Activated CD4-positive, alpha-beta memory T cell treated with anti-CD3 and anti-CD28 coated beads for 36 hours (primary cell): ENCODE data around the gene TLCD1. TPM values are rescaled to one million over a fixed set of nuclear protein-coding genes. Genes with fewer than 3 reads are reported as not detected.

Experiments
- CTCF ChIA-PET: fragments of 350-600 bp; sonication (Branson Sonifier 250); formaldehyde crosslinking; loops from one replicate; lab custom pipeline; 2021; ENCODE audit warnings: antibody characterized with exemption, inconsistent platforms; lab: Charles Lee
- POLR2A ChIA-PET: fragments of 350-600 bp; sonication (Branson Sonifier 250); formaldehyde crosslinking; loops from one replicate; lab custom pipeline; 2021; ENCODE audit warnings: antibody characterized with exemption; lab: Charles Lee
- DNase-seq: peaks from one replicate; pipeline ENCODE4 v3.0.0-alpha.2; 2020
- H3K27ac Mint-ChIP-seq: one replicate; pipeline ENCODE4 v1.8.0; 2021; ENCODE audit warnings: mixed read lengths
- H3K27me3 Mint-ChIP-seq: one replicate; pipeline ENCODE4 v1.8.0; 2021; ENCODE audit warnings: mixed read lengths
- H3K36me3 Mint-ChIP-seq: one replicate; pipeline ENCODE4 v1.8.0; 2021; ENCODE audit warnings: mixed read lengths
- H3K4me1 Mint-ChIP-seq: one replicate; pipeline ENCODE4 v1.8.0; 2021; ENCODE audit warnings: low read depth, mixed read lengths
- H3K4me3 Mint-ChIP-seq: one replicate; pipeline ENCODE4 v1.8.0; 2021; ENCODE audit warnings: mild to moderate bottlenecking, mixed read lengths
- H3K9me3 Mint-ChIP-seq: one replicate; pipeline ENCODE4 v1.8.0; 2021; ENCODE audit warnings: mixed read lengths
- intact Hi-C: fragments of 100-400 bp; cut with micrococcal nuclease; formaldehyde crosslinking; loops from one replicate; pipeline ENCODE4 v1.15.1; 2023
- total RNA-seq, 2 experiments: library from RNA; stranded (reverse); gene quantifications; one replicate each; pipeline ENCODE4 v1.2.3, GENCODE V29; 2021

Gene TLCD1
- total RNA-seq, 2 experiments from 2014 or later: 9.1 to 9.5 TPM

- ChIA-PET CTCF (interaction anchor here (1.0 kb wide), 1 partner anchor 41 kb away, joined by 4 read pairs; no protein-coding TSS in a partner anchor), POLR2A (no interaction called here)
- no peak for DNase-seq
- H3K27me3 Mint-ChIP-seq: no peaks in the 10 kb centered on the region
- H3K36me3 Mint-ChIP-seq: peaks cover 8% of the 10 kb centered on the region
- no peak overlapping the region for H3K27ac Mint-ChIP-seq
- intact Hi-C loops: no loop called here
- H3K4me1 Mint-ChIP-seq: peaks cover 17% of the 10 kb centered on the region
- no peak overlapping the region for H3K4me3 Mint-ChIP-seq
- H3K9me3 Mint-ChIP-seq: no peaks in the 10 kb centered on the region
Observed at GRCh38 chr17:28707339-28707720, 18.7 kb downstream of the TLCD1 start.

DNA sequence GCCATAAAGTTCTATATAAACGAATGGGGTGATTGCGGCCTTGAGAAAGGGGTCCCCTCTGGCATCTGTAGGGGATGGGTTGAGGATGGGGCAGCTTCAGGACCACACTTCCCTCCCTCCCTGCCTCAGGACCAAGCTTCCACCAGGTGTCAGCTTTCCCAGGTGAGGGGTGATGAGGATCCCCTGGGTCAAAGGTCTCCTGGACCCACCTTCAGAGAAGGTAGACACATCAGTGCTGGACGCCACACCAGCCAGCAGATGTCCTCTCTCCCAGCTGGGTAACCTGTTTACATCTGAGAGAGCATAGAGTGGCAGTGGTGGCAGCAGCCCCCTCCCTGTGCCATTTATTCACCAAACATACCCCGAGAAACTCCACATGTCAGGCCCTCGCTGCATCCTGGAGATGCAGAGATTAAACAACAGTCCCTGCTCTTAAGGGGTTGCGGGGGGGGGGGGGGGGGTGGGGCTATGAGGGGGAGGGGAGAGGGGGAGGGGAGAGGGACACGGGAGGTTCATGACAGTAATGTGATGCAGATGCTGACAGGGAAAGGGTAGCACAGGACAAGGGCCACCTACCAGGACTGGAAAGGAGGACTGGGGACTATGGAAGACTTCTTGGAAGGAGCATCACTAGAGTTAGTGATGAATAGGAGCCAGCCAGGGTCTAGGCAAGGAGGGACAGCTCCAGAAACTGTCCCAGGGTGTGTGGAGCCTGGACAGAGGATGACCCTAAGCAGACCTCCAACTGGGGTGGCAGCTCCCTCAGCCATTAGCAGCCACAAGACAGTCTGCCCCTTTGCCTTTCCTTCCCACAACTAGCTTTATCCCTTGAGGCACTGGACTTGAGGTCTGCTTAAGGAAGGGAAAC is 19.3 kb downstream of the TLCD1 start:
- Mint-ChIP-seq H3K27me3 (no peaks in the 10 kb centered on the region), H3K36me3 (peaks cover 12% of the 10 kb centered on the region), H3K4me3 (no peak overlapping the region), H3K9me3 (no peaks in the 10 kb centered on the region), H3K4me1 (peaks cover 11% of the 10 kb centered on the region), H3K27ac (no peak overlapping the region)
- CTCF ChIA-PET: interaction anchor here (1.0 to 1.6 kb wide), 2 partner anchors 41 to 60 kb away, joined by 3 to 4 read pairs; no protein-coding TSS in a partner anchor
- intact Hi-C loops: no loop called here
- POLR2A ChIA-PET: no interaction called here
- DNase-seq: no peak

DNA sequence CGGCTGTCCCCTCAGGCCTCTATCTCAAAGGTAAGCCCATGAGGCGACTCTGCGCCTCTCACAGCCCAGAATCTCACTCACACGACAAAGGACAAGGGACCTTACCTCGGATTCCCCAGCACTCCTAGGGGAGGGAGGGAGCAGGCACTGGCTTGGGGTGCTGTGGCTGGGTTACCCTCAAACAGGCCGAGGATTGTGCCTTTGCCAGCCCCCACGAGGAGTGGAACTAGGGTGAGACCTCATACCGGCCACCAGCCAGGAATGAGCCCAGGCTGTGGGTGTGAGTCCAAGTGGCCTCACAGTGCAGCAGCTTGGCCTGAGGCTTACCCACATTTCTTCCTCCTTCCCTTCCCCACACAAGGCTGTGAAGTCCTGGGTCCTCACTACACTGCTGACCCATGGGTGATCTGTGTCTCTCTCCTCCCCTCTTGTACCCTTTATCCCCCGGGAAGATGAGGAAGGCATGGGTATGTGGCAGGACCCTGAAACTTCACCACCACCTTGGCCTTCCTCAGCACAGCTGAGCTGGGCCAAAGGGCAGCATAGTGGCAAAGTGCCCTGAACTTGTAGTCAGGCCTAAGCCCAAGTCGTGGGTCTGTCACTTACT is 20.2 kb downstream of the TLCD1 start:
- POLR2A ChIA-PET: no interaction called here
- CTCF ChIA-PET: interaction anchor here (1.6 kb wide), 1 partner anchor 60 kb away, joined by 3 read pairs; no protein-coding TSS in a partner anchor
- intact Hi-C loops: no loop called here
- Mint-ChIP-seq H3K9me3 (no peaks in the 10 kb centered on the region), H3K4me1 (peaks cover 6% of the 10 kb centered on the region), H3K27me3 (no peaks in the 10 kb centered on the region), H3K4me3 (no peak overlapping the region), H3K36me3 (peaks cover 20% of the 10 kb centered on the region), H3K27ac (no peak overlapping the region)
- DNase-seq: no peak

GRCh38 chr17:28705074-28705659 is 20.9 kb downstream of the TLCD1 start:
- no peak for DNase-seq
- Mint-ChIP-seq H3K27ac (no peak overlapping the region), H3K4me3 (no peak overlapping the region), H3K27me3 (no peaks in the 10 kb centered on the region), H3K36me3 (peaks cover 23% of the 10 kb centered on the region), H3K9me3 (no peaks in the 10 kb centered on the region), H3K4me1 (peaks cover 2% of the 10 kb centered on the region)
- intact Hi-C loops: no loop called here
- POLR2A ChIA-PET: no interaction called here
- CTCF ChIA-PET: interaction anchor here (0.6 to 1.6 kb wide), 2 partner anchors 58 to 59 kb away, joined by 3 read pairs; no protein-coding TSS in a partner anchor

DNA sequence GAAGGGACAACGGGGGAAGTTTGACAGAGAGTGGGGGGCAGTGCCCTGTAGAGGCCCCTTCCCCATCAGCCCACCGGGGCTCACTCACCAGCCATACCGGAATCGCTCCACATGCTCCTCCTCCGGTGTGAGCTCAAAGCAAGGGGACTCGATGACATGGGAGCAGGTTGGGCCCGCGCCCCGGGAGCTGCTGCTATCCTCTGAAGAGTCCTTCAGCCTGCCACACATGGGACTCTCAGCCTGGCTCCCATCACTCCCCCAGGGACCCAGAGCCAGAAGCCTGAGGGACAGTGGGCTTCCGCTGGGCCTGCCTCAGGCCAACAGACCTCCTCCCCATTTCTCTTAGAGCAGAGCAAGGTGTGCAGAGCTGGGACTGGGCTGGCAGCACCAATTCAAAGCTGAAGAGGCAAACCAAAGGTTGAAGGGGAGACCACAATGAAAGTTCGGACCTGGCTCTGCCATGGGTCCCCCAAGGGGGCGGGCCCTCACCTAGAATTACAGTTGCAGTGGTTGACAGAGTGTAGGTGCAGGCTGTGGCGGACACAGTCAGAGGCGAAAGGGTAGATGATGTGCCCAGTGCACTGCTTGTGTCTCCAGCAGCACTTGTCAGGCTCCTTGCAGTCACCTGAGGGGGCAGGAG is 21.7 kb downstream of the TLCD1 start:
- intact Hi-C loops: no loop called here
- DNase-seq: no peak
- H3K27me3 Mint-ChIP-seq: no peaks in the 10 kb centered on the region
- ChIA-PET CTCF (interaction anchor here (0.6 kb wide), 1 partner anchor 57 kb away, joined by 3 read pairs; no protein-coding TSS in a partner anchor), POLR2A (no interaction called here)
- H3K4me3 Mint-ChIP-seq: no peak overlapping the region
- H3K27ac Mint-ChIP-seq: no peak overlapping the region
- H3K9me3 Mint-ChIP-seq: no peaks in the 10 kb centered on the region
- no peaks in the 10 kb centered on the region for H3K4me1 Mint-ChIP-seq
- H3K36me3 Mint-ChIP-seq: peaks cover 30% of the 10 kb centered on the region

GRCh38 chr17:28703552-28704218 is 22.3 kb downstream of the TLCD1 start:
- no peak overlapping the region for H3K4me3 Mint-ChIP-seq
- no peak for DNase-seq
- no peak overlapping the region for H3K27ac Mint-ChIP-seq
- H3K27me3 Mint-ChIP-seq: no peaks in the 10 kb centered on the region
- intact Hi-C loops: no loop called here
- H3K36me3 Mint-ChIP-seq: peaks cover 31% of the 10 kb centered on the region
- no peaks in the 10 kb centered on the region for H3K9me3 Mint-ChIP-seq
- ChIA-PET CTCF (no interaction called here), POLR2A (no interaction called here)
- no peaks in the 10 kb centered on the region for H3K4me1 Mint-ChIP-seq

- Mint-ChIP-seq H3K9me3 (no peaks in the 10 kb centered on the region), H3K27ac (no peak overlapping the region), H3K4me1 (no peaks in the 10 kb centered on the region), H3K4me3 (no peak overlapping the region), H3K27me3 (no peaks in the 10 kb centered on the region), H3K36me3 (peaks cover 36% of the 10 kb centered on the region)
- CTCF ChIA-PET: no interaction called here
- intact Hi-C loops: no loop called here
- DNase-seq: no peak
- POLR2A ChIA-PET: interaction anchor here (0.9 to 1.4 kb wide), 3 partner anchors 9 to 103 kb away, joined by 3 to 5 read pairs (median 3); partner anchors contain the start of genes BLTP2 and PROCA1
Observed at GRCh38 chr17:28702752-28703150, 23.3 kb downstream of the TLCD1 start.

- peaks cover 41% of the 10 kb centered on the region for H3K36me3 Mint-ChIP-seq
- no peaks in the 10 kb centered on the region for H3K4me1 Mint-ChIP-seq
- no peak overlapping the region for H3K27ac Mint-ChIP-seq
Observed at GRCh38 chr17:28702026-28702751, 23.8 kb downstream of the TLCD1 start.

DNA sequence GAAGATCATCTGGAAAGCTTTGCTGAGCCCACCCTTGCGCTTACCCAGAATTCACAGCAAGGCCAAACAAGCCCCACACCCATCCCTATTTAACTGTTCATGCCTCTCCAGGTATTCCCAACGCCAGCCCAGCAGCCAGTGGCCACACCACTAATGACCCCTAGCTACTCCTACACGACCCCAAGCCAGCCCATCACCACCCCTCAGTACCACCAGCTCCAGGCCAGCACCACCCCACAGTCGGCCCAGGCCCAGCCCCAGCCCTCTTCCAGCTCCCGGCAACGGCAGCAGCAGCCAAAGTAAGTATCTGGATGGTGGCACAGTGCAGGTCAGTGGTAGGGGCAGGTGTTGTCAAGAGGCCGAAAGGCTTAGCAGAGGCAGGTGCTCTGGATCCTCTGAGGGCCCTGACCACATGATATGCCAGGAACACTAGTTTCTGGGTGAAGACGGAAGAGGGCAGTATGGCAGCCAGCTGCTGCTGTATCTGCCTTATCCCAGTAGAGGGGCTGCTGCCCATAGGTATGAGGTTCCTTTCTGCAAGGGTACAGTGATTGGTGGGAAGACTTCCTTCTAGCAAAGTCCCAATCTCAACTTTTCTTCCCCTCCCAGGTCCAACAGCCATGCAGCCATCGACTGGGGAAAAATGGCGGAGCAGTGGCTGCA is 25.1 kb downstream of the TLCD1 start:
- intact Hi-C loops: no loop called here
- peaks cover 50% of the 10 kb centered on the region for H3K36me3 Mint-ChIP-seq
- DNase-seq: no peak
- H3K4me3 Mint-ChIP-seq: no peak overlapping the region
- no peaks in the 10 kb centered on the region for H3K4me1 Mint-ChIP-seq
- no peak overlapping the region for H3K27ac Mint-ChIP-seq
- ChIA-PET POLR2A (no interaction called here), CTCF (no interaction called here)
- H3K9me3 Mint-ChIP-seq: no peaks in the 10 kb centered on the region
- H3K27me3 Mint-ChIP-seq: no peaks in the 10 kb centered on the region

More at GRCh38 chr17:28702026-28702751, 23.8 kb downstream of the TLCD1 start:
- intact Hi-C loops: no loop called here
- H3K4me3 Mint-ChIP-seq: no peak overlapping the region
- H3K27me3 Mint-ChIP-seq: no peaks in the 10 kb centered on the region
- CTCF ChIA-PET: no interaction called here
- H3K9me3 Mint-ChIP-seq: no peaks in the 10 kb centered on the region
- POLR2A ChIA-PET: interaction anchor here (0.6 to 1.4 kb wide), 4 partner anchors 9 to 103 kb away, joined by 3 to 5 read pairs (median 3); partner anchors contain the start of genes BLTP2 and PROCA1
- DNase-seq: no peak

GRCh38 chr17:28700278-28700677 is 25.8 kb downstream of the TLCD1 start:
- no peaks in the 10 kb centered on the region for H3K4me1 Mint-ChIP-seq
- no peak overlapping the region for H3K27ac Mint-ChIP-seq
- H3K36me3 Mint-ChIP-seq: peaks cover 53% of the 10 kb centered on the region
- ChIA-PET CTCF (no interaction called here), POLR2A (no interaction called here)
- intact Hi-C loops: no loop called here
- DNase-seq: no peak
- H3K4me3 Mint-ChIP-seq: no peak overlapping the region
- H3K27me3 Mint-ChIP-seq: no peaks in the 10 kb centered on the region
- no peaks in the 10 kb centered on the region for H3K9me3 Mint-ChIP-seq
